ENCODE measurements around the gene PER1.

- TF ChIP-seq, protein P1, sequence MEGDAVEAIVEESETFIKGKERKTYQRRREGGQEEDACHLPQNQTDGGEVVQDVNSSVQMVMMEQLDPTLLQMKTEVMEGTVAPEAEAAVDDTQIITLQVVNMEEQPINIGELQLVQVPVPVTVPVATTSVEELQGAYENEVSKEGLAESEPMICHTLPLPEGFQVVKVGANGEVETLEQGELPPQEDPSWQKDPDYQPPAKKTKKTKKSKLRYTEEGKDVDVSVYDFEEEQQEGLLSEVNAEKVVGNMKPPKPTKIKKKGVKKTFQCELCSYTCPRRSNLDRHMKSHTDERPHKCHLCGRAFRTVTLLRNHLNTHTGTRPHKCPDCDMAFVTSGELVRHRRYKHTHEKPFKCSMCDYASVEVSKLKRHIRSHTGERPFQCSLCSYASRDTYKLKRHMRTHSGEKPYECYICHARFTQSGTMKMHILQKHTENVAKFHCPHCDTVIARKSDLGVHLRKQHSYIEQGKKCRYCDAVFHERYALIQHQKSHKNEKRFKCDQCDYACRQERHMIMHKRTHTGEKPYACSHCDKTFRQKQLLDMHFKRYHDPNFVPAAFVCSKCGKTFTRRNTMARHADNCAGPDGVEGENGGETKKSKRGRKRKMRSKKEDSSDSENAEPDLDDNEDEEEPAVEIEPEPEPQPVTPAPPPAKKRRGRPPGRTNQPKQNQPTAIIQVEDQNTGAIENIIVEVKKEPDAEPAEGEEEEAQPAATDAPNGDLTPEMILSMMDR (IDR thresholded peaks at IDR 0.05): no peak
- no peak for TF ChIP-seq POLR2A (IDR thresholded peaks at IDR 0.05)
Observed at GRCh38 chr17:8119581-8120519, 32.4 kb downstream of the PER1 start.
